GM21423 (cell line): ENCODE data around the gene IDE.
"Not testable (repeated sequence)": the region's sequence is repeated elsewhere in the genome, so short reads cannot be mapped to it uniquely, and the experiment has no call there.

Experiments
- ATAC-seq: cut with Tn5 transposase; IDR thresholded peaks from one replicate; pipeline ENCODE4 v1.9.1; 2021; ENCODE audit warnings: mild to moderate bottlenecking, moderate library complexity; ENCODE audit not compliant: unreplicated experiment

IDE gene

DNA sequence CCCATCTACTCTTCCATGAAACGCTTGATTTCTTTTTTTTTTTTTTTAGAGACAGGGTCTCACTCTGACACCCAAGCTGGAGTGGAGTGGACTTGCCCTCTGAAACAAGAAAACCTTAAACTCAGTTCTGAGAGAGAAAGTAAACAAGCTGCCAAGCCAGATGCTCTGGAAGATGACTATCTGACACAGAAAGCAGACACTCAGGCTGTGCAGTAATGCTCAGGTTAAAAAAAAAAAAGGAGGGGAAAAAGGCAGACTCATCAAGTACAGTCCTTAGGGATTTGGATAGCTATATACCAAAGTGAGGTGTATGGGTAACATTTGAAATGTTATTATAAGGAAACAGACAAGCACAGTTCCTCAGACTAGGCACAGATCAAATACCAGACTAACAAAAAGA lies 80.5 kb downstream of the IDE start:
- ATAC-seq, result no peak

DNA sequence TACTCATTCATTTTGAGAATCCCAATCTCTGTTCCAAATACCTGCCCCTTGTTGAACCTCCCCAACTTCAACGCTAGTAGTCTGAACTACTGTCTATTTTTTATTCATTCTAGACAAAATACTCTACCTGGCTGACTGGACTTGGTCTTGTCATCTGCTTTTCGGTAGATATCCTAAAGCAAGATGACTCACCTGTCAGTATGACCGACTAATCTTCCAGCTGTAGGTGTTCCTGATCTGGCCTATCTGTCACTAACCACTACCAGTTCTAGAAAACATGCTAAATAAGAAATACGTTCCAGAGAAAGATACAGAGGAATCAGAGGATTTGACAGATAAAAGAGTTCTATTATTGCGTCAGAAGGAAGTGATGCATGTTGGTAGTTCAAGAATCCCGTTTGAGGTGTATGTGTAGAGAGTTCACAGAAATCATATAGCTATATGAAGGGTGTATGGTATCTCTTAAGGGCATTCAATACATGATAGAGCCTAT lies 81.1 kb downstream of the IDE start:
- ATAC-seq, result no peak

DNA sequence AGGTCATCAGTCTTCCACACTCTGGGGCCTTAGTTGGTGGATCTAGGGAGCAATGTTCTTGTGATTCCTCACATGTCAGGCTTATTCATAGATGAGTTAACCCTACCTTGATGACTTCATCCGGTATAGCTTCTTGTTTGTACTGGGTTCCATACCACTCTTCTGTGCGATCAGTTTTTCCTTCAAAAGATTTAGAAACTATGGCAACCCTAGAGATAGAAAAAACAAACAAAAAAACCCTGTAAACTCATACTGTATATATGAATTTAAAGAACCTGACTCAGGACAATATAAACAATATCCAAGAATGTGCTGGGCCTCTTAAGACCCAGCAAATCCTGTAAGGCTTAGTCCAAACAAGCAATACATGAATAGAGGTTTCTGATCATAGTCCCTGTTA lies 83.5 kb downstream of the IDE start:
- ATAC-seq, result no peak

DNA sequence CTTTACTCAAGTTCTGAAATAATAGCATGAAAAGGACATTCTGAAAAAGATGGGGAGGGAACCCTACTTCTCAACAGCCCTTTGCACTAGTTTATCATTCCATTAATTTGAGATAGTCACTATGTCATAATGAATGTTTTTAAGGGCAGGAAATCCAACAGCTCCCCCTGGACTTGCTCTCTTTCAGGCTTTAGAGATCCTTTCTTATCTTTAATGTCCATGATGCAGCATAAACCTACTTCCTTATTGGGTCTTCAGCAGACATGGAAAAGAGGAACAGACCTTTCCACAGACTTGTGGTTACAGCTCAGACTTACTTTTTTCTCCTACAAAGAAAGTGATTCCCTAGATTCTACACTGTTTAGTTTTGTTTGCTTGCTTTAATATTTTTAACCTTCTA lies 87.3 kb downstream of the IDE start:
- ATAC-seq, result no peak

DNA sequence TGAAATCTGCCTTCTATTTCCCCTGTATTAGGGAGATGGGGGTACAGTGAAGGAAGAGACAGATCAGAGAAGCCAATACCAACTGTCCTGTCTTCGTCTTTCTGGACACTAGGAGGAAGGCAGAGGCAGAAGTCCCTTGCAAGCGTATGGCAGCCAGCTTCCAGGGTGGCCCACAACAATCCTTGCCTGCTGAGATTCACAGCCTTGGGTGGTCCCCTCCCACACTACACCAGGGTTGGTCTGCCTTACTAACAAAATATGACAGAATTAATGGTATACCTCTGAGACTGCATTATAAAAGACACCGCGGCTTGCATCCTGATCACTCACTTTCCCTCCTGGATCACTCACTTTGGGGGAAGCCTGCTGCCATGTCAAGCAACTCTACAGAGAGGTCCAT lies 90.4 kb downstream of the IDE start:
- no peak for ATAC-seq

DNA sequence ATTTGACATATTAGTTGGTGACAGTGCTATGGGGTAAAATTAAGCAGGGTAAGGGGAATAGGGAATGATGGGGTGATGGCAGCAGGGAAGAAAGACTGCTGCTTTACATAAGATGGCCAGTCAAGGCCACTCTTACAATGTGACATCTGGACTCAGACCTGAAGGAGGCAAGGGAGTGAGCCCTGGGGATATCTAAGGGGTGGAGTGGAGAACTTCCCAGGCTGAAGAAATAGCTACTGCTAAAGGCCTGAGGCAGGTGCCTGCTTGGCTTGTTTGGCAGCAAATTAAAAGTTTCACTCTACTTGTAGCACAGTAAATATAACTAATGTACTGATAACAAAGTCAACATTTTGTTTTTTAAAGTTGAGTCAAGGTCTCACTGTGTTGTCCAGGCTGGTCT lies 93.5 kb downstream of the IDE start:
- ATAC-seq, result no peak

DNA sequence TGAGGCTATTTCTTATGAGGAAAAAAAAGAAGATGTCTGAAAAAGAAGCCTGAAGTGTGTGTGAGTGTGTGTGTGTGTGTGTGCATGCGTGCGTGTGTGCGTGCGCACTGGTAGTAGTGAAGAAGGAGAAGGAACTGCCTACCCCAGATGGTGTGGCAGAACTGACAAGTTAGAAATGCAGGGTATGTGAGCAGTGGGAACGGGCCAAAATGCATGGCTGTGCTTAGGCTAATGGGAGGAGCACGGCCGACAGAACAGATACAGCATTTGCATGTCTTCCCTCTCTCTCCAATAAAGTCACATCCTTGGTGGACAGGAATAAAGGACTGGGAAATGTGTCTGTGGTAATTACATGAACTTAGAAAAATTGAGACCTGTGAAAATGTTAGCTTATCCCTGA lies 94.3 kb downstream of the IDE start:
- ATAC-seq, result no peak

DNA sequence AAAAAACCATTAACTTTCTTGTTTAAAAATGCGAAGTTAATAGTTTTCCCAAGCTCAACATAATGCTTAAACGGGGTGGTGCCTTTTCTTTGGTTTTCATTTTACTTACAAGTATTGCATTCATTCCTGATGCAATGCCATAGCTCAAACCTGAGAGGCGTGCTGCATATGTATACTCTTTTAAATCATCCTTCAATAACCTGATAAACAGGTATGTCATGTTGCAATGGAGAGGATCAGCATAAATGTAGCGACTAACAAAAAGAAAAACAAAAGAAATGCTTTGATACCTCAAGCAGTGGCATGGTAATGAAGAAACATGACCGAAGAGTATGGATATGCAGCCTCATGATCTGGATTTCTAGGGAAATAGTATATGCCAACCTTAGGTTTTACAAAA lies 95.4 kb downstream of the IDE start:
- no peak for ATAC-seq

DNA sequence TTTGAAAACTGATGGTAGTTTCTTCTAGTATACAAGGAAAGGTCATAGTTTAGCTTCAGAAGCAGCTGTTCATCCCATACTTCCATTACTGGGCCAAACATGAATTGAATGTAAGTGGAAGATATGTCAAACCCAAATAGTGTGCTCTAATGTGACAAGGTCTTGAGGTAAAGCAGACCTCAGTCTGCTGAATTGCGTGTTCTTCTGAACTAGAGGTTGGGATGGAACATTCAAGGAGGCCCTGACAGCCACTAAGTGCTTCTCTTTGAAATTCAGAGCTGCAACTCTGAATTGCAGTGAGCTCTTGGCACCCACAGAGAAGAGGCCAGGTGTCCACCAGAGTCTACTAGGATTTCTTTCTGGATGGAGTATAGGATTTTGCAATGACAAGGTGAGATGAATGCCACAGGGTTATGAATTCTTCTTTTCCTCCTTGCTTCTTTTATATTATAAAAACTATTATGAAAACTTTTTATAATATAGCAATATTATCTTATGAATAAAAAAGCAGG lies 98.5 kb downstream of the IDE start:
- ATAC-seq, result no peak

DNA sequence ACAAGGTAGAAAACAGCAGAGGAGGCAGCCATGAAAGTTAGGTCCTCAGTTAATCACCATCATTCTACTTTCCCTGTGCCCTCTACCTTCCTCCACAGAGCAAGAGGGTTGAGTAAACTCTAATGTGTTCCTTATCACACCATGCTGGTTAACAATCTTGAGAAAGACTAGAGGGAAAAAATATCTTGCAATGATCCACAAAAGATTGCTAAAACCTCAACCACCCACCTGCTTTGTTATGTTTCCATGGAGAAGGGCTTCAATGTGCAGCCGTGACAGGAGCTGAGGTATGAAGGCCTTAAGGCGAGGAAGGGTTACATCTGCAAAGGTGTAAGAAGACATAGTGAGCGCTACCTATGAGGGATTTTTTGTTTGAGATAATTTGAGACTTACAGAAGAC lies 103.9 kb downstream of the IDE start:
- ATAC-seq, result no peak

DNA sequence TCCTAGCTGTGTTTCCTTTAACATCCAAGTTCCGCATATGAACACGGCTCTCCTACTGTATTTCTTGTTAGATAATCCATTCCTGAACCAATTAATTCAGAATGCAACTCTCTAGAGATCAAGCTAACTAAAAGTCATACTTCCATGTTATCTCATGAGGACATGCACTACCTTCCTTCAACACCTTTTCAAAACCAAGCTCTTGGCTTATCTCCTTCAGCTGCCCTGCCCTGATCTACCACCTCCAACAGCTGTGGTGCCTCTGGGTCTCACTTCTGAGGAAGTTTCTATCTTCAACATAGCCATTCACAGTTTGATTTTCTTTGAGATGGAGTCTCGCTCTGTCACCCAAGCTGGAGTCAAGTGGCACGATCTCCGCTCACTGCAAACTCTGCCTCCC lies 109.5 kb downstream of the IDE start:
- no peak for ATAC-seq

DNA sequence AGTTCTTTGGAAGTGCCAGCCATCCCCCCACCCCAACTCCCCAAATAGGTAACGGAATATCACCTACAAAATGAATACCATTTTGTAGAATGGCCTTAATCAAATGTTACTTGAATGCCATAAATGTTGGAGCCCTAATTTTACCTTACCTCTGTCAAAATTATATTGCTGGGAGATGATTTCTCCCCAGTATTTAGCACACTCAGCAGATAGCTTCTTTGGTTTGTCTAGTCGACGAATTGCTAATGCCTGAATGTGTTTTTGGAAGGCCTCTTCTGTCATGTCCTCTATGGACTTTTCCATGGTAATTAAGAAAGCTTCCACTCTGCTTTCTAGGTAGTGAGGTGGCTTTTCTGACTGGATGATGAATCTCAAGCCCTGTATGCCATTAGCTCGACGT lies 110.3 kb downstream of the IDE start:
- no peak for ATAC-seq

DNA sequence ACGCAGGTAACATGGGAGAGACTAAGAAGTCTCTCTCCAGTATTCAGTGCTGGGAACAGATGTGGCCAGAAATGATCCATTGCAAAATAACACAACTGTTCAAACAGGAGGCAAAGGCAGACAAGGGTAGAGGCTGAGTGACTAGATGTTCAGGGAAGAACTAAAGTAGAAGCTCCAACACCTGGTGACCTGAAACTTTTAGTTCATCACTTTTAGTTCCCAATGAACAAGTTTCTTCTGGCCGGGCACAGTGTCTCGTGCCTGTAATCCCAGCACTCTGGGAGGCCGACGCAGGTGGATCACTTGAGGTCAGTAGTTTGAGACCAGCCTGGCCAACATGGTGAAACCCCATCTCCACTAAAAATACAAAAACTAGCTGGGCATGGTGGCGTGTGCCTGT lies 118.9 kb downstream of the IDE start:
- ATAC-seq, result not testable (repeated sequence)

DNA sequence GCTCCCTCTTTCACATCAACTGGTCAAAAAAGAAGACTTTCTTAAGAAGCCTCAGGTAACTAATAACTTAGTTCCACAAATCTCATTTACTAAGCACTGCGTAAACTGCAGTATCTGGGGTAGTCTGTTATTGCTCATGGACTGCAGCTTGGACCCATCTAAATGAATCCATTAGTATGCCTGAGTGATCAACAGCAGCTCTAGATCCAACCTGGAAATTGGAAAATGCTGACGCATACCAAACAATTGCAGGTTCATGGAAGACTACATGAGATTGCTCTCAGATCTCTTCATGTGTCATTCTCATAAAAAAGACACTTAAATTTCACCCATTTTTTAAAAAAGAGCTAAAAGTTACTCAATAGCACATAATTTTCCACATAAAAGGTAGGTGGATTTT lies 121.6 kb downstream of the IDE start:
- no peak for ATAC-seq

DNA sequence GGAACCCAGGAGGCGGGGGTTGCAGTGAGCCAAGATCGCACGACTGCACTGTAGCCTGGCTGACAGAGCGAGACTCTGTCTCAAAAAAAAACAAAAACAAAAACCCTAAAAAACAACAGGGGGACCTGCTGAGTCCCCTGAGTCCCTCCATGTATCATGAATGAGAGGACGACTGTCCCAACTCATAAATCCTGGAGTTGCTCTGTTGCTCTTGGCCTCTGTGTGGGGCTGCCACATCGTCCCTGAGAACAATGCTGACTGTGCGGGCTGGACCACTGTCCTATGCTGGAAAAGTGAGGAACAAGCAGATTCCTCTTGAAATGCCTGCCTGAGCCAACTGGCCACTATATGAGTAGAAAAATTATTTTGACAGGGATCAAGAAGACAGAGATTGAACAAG lies 122.5 kb downstream of the IDE start:
- no peak for ATAC-seq

DNA sequence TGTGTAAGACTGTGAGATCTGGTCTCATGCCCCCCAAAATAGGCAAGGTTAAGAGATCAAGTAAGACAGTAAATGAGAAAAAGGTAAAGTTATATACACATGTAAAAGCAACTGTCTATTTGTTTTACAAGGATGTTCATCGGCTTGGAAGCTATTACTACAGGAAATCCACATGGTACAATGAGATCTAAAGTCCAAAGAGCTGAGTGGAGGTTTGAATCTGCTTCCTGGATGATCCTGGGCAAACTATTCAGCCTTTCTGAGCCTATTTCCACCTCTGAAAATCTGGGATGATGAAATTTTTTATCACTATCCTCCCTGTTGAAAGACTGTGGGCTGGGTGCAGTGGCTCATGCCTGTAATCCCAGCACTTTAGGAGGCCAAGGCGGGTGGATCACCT lies 123.0 kb downstream of the IDE start:
- no peak for ATAC-seq

DNA sequence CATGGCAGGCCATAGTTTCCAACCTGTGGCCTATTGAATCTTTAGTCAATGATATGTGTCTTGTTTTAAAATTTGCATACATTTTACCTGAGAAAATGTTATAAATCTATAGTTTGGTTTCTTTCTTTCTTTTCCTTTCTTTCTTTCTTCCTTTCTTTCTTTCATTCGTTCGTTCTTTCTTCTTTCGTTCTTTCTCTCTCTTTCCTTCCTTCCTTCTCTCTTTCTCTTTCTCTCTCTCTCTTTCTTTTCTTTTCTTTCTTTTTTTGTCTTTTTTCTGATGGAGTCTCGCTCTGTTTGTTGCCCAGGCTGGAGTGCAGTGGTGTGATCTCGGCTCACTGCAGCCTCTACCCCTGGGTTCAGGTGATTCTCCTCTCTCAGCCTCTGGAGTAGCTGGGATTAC lies 133.3 kb downstream of the IDE start:
- ATAC-seq, result no peak

DNA sequence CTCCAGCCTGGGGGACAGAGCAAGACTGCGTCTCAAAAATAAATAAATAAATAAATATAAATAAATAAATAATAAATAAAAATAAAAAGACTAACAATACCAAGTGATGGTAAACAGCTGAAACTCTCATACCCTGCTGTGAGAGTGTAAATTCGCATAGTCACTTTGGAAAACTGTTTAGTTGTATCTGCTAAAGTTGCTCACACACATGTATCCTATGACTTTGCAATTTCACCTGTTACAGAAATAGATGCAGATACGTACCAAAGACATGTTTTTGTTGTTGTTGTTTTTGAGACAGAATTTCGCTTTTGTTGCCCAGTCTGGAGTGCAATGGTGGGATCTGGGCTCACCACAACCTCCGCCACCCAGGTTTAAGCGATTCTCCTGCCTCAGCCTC lies 135.7 kb downstream of the IDE start:
- ATAC-seq, result no peak

DNA sequence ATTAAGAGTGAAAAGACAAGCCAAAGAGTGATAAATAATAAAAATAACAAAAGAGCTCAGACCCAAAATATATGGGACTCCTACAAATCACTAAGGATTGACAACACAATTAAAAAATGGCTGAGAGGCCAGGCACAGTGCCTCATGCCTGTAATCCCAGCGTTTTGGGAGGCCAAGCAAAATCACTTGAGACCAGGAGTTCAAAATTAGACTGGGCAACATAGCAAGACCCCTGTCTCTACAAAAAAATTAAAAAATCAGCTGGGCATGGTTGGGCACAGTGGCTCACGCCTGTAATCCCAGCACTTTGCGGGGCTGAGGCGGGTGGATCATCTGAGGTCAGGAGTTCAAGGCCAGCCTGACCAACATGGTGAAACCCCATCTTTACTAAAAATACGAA lies 137.3 kb downstream of the IDE start:
- ATAC-seq, result no peak

DNA sequence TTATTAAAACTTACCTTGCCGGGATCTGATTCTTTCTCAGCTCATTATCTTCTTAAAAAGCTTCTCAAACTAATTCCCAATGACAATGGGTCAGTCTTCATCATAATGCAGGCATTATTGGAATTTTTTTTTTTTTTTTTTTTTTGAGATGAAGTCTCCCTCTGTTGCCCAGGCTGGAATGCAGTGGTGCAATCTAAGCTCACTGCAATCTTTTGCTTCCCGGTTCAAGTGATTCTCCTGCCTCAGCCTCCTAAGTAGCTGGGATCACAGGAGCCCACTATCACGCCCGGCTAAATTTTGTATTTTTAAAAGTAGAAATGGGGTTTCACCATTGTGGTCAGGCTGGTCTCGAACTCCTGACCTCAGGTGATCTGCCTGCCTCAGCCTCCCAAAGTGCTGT lies 137.8 kb downstream of the IDE start:
- ATAC-seq, result not testable (repeated sequence)

DNA sequence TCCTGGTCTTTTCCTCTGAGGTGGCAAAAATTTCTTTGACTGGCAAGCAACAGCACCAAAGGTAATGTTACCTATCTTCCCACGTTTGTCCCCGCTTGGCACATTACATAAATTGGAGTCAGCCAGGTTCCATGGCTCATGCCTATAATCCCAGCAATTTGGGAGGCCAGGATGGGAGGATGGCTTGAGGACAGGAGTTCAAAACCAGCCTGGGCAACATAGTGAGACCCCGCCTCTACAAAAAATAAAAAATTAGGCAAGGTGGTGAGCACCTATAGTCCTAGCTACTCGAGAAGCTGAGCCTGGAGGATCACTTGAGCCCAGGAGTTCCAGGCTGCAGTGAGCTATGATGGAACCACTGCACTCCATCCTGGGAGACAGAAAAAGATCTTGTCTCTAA lies 139.5 kb downstream of the IDE start:
- no peak for ATAC-seq

DNA sequence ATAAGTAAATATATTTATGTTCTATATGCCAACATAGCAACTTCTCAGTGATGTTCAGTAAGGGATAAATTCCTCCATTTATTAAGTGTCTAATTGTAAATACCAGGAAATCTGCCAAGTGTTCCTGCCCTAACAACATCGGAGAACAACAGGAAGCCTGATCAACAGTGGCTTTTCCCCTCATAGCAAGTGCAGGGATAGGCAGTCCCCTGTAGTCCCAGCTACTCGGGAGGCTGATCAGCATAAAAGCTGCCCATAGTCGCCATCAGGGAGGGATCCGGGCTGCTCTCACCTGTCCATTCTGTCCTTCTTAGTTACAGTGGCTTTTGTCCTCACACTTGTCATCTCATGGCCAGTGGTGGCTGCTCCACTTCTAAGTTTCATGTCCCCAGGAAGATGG lies 141.3 kb downstream of the IDE start:
- no peak for ATAC-seq

DNA sequence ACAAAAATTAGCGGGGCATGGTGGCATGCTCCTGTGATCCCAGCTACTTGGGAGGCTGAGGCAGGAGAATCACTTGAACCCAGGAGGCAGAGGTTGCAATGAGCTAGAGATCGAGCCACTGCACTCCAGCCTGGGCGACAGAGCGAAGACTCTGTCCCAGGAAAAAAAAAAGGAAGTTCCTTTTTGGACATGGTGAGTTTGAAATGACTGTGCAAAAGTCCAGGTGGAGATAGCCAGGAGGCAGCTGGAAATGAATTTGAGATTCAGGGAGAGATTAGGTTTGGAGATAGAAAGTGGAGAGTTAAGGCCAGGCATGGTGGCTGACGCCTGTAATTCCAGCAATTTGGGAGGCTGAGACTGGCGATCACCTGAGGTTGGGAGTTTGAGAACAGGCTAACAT lies 143.8 kb downstream of the IDE start:
- no peak for ATAC-seq

DNA sequence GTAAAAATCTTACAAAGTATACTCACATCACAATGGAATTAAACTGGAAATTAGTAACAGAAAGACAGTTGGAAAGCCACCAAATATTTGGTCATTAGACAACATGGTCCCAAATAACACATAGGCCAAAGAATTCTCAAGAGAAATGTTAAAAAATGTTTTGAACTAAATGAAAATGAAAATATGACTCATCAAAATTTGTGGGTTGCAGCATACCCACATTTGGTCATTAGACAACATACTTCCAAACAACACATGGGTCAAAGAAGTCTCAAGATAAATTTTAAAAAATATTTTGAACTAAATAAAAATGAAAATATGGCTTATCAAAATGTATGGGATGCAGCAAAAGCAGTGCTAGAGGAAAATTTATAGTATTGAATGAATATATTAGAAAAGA lies 152.3 kb downstream of the IDE start:
- no peak for ATAC-seq
